Breast epithelium (tissue), 4 donors: ENCODE data around the gene MTREX. TPM values are rescaled to one million over a fixed set of nuclear protein-coding genes. Genes with fewer than 3 reads are reported as not detected.

Experiments
- DNase-seq, 2 donors: peaks; one replicate each; pipeline ENCODE4 v3.0.0-alpha.2; 2019; ENCODE audit warnings: low spot score in 2 of 2
- H3K27ac ChIP-seq, 2 donors: fragments of 200-600 bp; sonication (generic) in 1 of 2; one replicate each; pipeline ENCODE4 v1.5.1; 2016 to 2019; ENCODE audit warnings: mild to moderate bottlenecking in 1 of 2
- H3K27me3 ChIP-seq, 2 donors: fragments of 200-600 bp; sonication (generic) in 1 of 2; one replicate each; pipeline versions ENCODE4 v1.5.1 to v1.6.0; 2017 to 2019; ENCODE audit warnings: control low read depth in 1 of 2, mild to moderate bottlenecking in 1 of 2
- H3K36me3 ChIP-seq: fragments of 200-600 bp; one replicate; pipeline ENCODE4 v1.5.1; 2019
- H3K4me1 ChIP-seq, 2 donors: fragments of 200-600 bp; sonication (generic); one replicate each; pipeline ENCODE4 v1.5.1; 2016 to 2019; ENCODE audit warnings: control low read depth in 1 of 2
- H3K4me3 ChIP-seq, 3 donors: fragments of 200-600 bp; sonication (generic); 1 replicate in 2 of 3; 2 replicates in 1 of 3; pipeline ENCODE4 v1.5.1; 2016 to 2019; ENCODE audit warnings: mild to moderate bottlenecking in 3 of 3, moderate library complexity in 2 of 3
- H3K9me3 ChIP-seq, 2 donors: fragments of 200-600 bp; sonication (generic) in 1 of 2; one replicate each; pipeline ENCODE4 v1.5.1; 2016 to 2019; ENCODE audit warnings: control low read depth in 1 of 2
- CTCF ChIP-seq, 3 donors: fragments of 450-650 bp; IDR thresholded peaks; one replicate each; pipeline ENCODE4 v1.5.1; 2016 to 2017; ENCODE audit warnings: antibody characterized with exemption in 3 of 3, mild to moderate bottlenecking in 3 of 3, moderate library complexity in 3 of 3
- POLR2A ChIP-seq: fragments of 450-650 bp; IDR thresholded peaks from one replicate; pipeline ENCODE4 v1.6.1; 2016; ENCODE audit warnings: antibody characterized with exemption, mild to moderate bottlenecking, moderate library complexity
- POLR2AphosphoS5 ChIP-seq, 3 donors: sonication (generic); formaldehyde crosslinking; IDR thresholded peaks; one replicate each; pipeline ENCODE4 v1.6.1; 2017; ENCODE audit warnings: antibody characterized with exemption in 3 of 3
- intact Hi-C: fragments of 100-400 bp; cut with DNase I; formaldehyde crosslinking; loops from one replicate; pipeline ENCODE4 v1.15.1; 2023; ENCODE audit warnings: low total_unique reads
- total RNA-seq, 3 donors: library from RNA; depleted of rRNA; stranded (reverse); fragments of >200 nt; gene quantifications; one replicate each; pipeline ENCODE4 v1.1.0, GENCODE V29; 2016

Gene MTREX
- total RNA-seq, 3 donors from 2014 or later = 95.7 to 107 (median 98.8) TPM

- Histone ChIP-seq H3K4me3 (no peak overlapping the region), H3K4me1 (no peaks in the 10 kb centered on the region), H3K9me3 (no peaks in the 10 kb centered on the region), H3K27me3 (no peaks in the 10 kb centered on the region), H3K27ac (no peak overlapping the region), H3K36me3 (no peaks in the 10 kb centered on the region)
- no peak for DNase-seq
- TF ChIP-seq POLR2AphosphoS5 (IDR thresholded peaks at IDR 0.05) (no peak), CTCF (IDR thresholded peaks at IDR 0.05) (no peak), POLR2A (no peak)
- intact Hi-C loops = no loop called here
Observed at GRCh38 chr5:55445791-55446190, 138.0 kb downstream of the MTREX start.

- Histone ChIP-seq H3K36me3 (no peaks in the 10 kb centered on the region), H3K4me1 (no peaks in the 10 kb centered on the region), H3K27ac (no peak overlapping the region), H3K9me3 (no peaks in the 10 kb centered on the region), H3K27me3 (no peaks in the 10 kb centered on the region), H3K4me3 (no peak overlapping the region)
- intact Hi-C loops = no loop called here
- DNase-seq = no peak
- TF ChIP-seq POLR2A (no peak), CTCF (IDR thresholded peaks at IDR 0.05) (no peak), POLR2AphosphoS5 (IDR thresholded peaks at IDR 0.05) (no peak)
Observed at GRCh38 chr5:55446640-55447351, 139.0 kb downstream of the MTREX start.

GRCh38 chr5:55450050-55450765, 142.4 kb downstream of the MTREX start:
- intact Hi-C loops = no loop called here
- Histone ChIP-seq H3K4me3 (no peak overlapping the region), H3K9me3 (no peaks in the 10 kb centered on the region), H3K27ac (no peak overlapping the region), H3K36me3 (no peaks in the 10 kb centered on the region), H3K4me1 (no peaks in the 10 kb centered on the region), H3K27me3 (no peaks in the 10 kb centered on the region)
- DNase-seq = no peak
- TF ChIP-seq POLR2AphosphoS5 (IDR thresholded peaks at IDR 0.05) (no peak), POLR2A (no peak), CTCF (IDR thresholded peaks at IDR 0.05) (no peak)

- DNase-seq = no peak
- intact Hi-C loops = no loop called here
- Histone ChIP-seq H3K4me3 (no peak overlapping the region), H3K27me3 (no peaks in the 10 kb centered on the region), H3K9me3 (no peaks in the 10 kb centered on the region), H3K27ac (no peak overlapping the region), H3K4me1 (no peaks in the 10 kb centered on the region), H3K36me3 (no peaks in the 10 kb centered on the region)
- no peak for TF ChIP-seq POLR2A
Observed at GRCh38 chr5:55451976-55452375, 144.2 kb downstream of the MTREX start.

GRCh38 chr5:55453211-55453610, 145.4 kb downstream of the MTREX start:
- H3K4me1 ChIP-seq = no peaks in the 10 kb centered on the region
- H3K36me3 ChIP-seq = no peaks in the 10 kb centered on the region
- no peak overlapping the region for H3K27ac ChIP-seq
- intact Hi-C loops = no loop called here
- no peak overlapping the region for H3K4me3 ChIP-seq
- H3K27me3 ChIP-seq = no peaks in the 10 kb centered on the region
- H3K9me3 ChIP-seq = no peaks in the 10 kb centered on the region
- DNase-seq = no peak
- TF ChIP-seq POLR2A (no peak), POLR2AphosphoS5 (IDR thresholded peaks at IDR 0.05) (no peak), CTCF (IDR thresholded peaks at IDR 0.05) (no peak)
